ENCODE data around the gene LCN6. TPM values are rescaled to one million over a fixed set of nuclear protein-coding genes. Genes with fewer than 3 reads are reported as not detected.

LCN6 gene
- total and polyA plus RNA-seq, 2 of the 13 experiments (the other 11 are each of a cell fraction or from before 2014, with no cell fraction given), result not detected

DNA sequence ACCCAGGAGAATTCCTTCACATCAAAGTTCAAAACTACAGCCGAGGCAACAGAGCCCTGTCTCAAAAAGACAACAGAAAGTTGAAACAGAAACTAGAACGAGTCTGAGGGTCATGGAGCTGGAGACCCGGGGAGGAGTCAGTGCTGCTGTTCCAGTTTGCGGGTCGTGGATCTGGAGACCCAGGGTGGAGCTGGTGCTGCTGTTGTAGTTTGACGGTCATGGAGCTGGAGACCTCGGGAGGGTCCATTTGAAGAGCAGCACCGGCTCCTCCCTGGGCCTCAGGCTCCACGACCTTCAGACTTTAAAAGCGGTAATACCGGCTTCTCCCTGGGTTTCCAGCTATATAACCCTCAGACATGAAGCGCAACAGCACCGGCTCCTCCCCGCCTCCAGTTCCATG, 29.0 kb upstream of the LCN6 start (continued):
- no peak for TF ChIP-seq SP4 (CRISPR knock-in tag; IDR thresholded peaks at IDR 0.05)
- no peak for TF ChIP-seq REXO4 (CRISPR knock-in tag; IDR thresholded peaks at IDR 0.05; ENCODE audit: borderline replicate concordance)
- no peak for TF ChIP-seq EED (CRISPR knock-in tag; IDR thresholded peaks at IDR 0.05)
- peak; percentile 53; the same call in 1 of the 2 replicates for TF ChIP-seq HNF4G (IDR thresholded peaks at IDR 0.05; ENCODE audit: borderline replicate concordance, low read depth, low read length)
- no peak for TF ChIP-seq HNF4G (CRISPR knock-in tag; IDR thresholded peaks at IDR 0.05; ENCODE audit: borderline replicate concordance, low read depth)
- TF ChIP-seq ESRRA (CRISPR knock-in tag; IDR thresholded peaks at IDR 0.05; ENCODE audit: low read depth), result no peak
- no peak for TF ChIP-seq ZNF569 (CRISPR knock-in tag; IDR thresholded peaks at IDR 0.05; ENCODE audit: borderline replicate concordance)
- no peak for TF ChIP-seq THAP8 (CRISPR knock-in tag; IDR thresholded peaks at IDR 0.05; ENCODE audit: borderline replicate concordance)
- TF ChIP-seq MAZ (IDR thresholded peaks at IDR 0.05; ENCODE audit: borderline replicate concordance, low read depth, low read length), result no peak
- TF ChIP-seq MAZ (CRISPR knock-in tag; IDR thresholded peaks at IDR 0.05; ENCODE audit: low read depth), result peak; percentile 38; the same call in 1 of the 2 replicates
- no peak for TF ChIP-seq ZNF331 (CRISPR knock-in tag; IDR thresholded peaks at IDR 0.05)
- TF ChIP-seq HOXA3 (CRISPR knock-in tag; IDR thresholded peaks at IDR 0.05), result no peak
- no peak for TF ChIP-seq KMT2B (CRISPR knock-in tag; IDR thresholded peaks at IDR 0.05)
- no peak for TF ChIP-seq ZNF253 (CRISPR knock-in tag; IDR thresholded peaks at IDR 0.05; ENCODE audit: borderline replicate concordance)
- TF ChIP-seq POLR2AphosphoS5 (IDR thresholded peaks at IDR 0.05; ENCODE audit: low read depth, low read length), result peak; percentile 30; the same call in 1 of the 2 replicates
- TF ChIP-seq NFIC (IDR thresholded peaks at IDR 0.05; ENCODE audit: low read length), result no peak
- no peak for TF ChIP-seq ZNF841 (CRISPR knock-in tag; IDR thresholded peaks at IDR 0.05; ENCODE audit: borderline replicate concordance)
- no peak for TF ChIP-seq KLF6 (CRISPR knock-in tag; IDR thresholded peaks at IDR 0.05)
- no peak for TF ChIP-seq RNF2 (conservative IDR thresholded peaks at IDR 0.05; ENCODE audit: low read depth)
- TF ChIP-seq, protein P1, sequence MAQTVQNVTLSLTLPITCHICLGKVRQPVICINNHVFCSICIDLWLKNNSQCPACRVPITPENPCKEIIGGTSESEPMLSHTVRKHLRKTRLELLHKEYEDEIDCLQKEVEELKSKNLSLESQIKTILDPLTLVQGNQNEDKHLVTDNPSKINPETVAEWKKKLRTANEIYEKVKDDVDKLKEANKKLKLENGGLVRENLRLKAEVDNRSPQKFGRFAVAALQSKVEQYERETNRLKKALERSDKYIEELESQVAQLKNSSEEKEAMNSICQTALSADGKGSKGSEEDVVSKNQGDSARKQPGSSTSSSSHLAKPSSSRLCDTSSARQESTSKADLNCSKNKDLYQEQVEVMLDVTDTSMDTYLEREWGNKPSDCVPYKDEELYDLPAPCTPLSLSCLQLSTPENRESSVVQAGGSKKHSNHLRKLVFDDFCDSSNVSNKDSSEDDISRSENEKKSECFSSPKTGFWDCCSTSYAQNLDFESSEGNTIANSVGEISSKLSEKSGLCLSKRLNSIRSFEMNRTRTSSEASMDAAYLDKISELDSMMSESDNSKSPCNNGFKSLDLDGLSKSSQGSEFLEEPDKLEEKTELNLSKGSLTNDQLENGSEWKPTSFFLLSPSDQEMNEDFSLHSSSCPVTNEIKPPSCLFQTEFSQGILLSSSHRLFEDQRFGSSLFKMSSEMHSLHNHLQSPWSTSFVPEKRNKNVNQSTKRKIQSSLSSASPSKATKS (CRISPR knock-in tag; IDR thresholded peaks at IDR 0.05), result no peak
- TF ChIP-seq ZNF543 (CRISPR knock-in tag; IDR thresholded peaks at IDR 0.05), result 0 out of 2 replicates have a peak, but pooled peaks have one; percentile 6
- TF ChIP-seq TEAD3 (CRISPR knock-in tag; optimal IDR thresholded peaks at IDR 0.05; ENCODE audit: borderline replicate concordance), result no peak
- peak; percentile 42; the same call in 1 of the 2 replicates for TF ChIP-seq NFKB2 (CRISPR knock-in tag; IDR thresholded peaks at IDR 0.05; ENCODE audit: borderline replicate concordance)
- no peak for TF ChIP-seq SATB2 (CRISPR knock-in tag; IDR thresholded peaks at IDR 0.05)
- TF ChIP-seq ATAD3A (CRISPR knock-in tag; IDR thresholded peaks at IDR 0.05), result no peak
- no peak for TF ChIP-seq ZNF766 (CRISPR knock-in tag; IDR thresholded peaks at IDR 0.05; ENCODE audit: borderline replicate concordance)
- no peak for TF ChIP-seq ZNF776 (CRISPR knock-in tag; IDR thresholded peaks at IDR 0.05)
- TF ChIP-seq ZEB1 (IDR thresholded peaks at IDR 0.05; ENCODE audit: insufficient replicate concordance, low read depth), result no peak
- no peak for TF ChIP-seq ZMYM3 (CRISPR knock-in tag; IDR thresholded peaks at IDR 0.05)
- no peak for TF ChIP-seq ZNF550 (CRISPR knock-in tag; IDR thresholded peaks at IDR 0.05; ENCODE audit: borderline replicate concordance)
